ENCODE data around the gene EID1.
A peak's percentile ranks its signal among the peaks of the same experiment; 100 is the strongest.

EID1 gene

GRCh38 chr15:48915861-48916260 is 37.9 kb downstream of the EID1 start:
- DNase-seq (ENCODE audit: low spot score in 2 of 2) (no peak), ATAC-seq (no peak)
- H3K4me3 Mint-ChIP-seq, result no peak overlapping the region
- no peaks in the 10 kb centered on the region for H3K4me1 Mint-ChIP-seq
- peaks cover 3% of the 10 kb centered on the region for H3K9me3 Mint-ChIP-seq
- H3K36me3 Mint-ChIP-seq, result no peaks in the 10 kb centered on the region
- no peak overlapping the region for H3K27ac Mint-ChIP-seq

GRCh38 chr15:48916721-48917120 is 38.8 kb downstream of the EID1 start:
- ATAC-seq (no peak), DNase-seq (ENCODE audit: low spot score in 2 of 2) (no peak)
- H3K27ac Mint-ChIP-seq, result peak overlapping the region; percentile 46
- H3K4me3 Mint-ChIP-seq, result no peak overlapping the region
- no peaks in the 10 kb centered on the region for H3K4me1 Mint-ChIP-seq
- H3K9me3 Mint-ChIP-seq, result peaks cover 3% of the 10 kb centered on the region
- no peaks in the 10 kb centered on the region for H3K36me3 Mint-ChIP-seq

- Mint-ChIP-seq H3K4me3 (no peak overlapping the region), H3K27ac (no peak overlapping the region), H3K9me3 (peaks cover 3% of the 10 kb centered on the region), H3K4me1 (peaks cover 28% of the 10 kb centered on the region), H3K36me3 (peaks cover 7% of the 10 kb centered on the region)
- no peak for DNase-seq (ENCODE audit: low spot score in 2 of 2)
- no peak for ATAC-seq
Measured at GRCh38 chr15:48922046-48922445, 44.1 kb downstream of the EID1 start.

- DNase-seq (ENCODE audit: low spot score in 2 of 2) (no peak), ATAC-seq (no peak)
- Mint-ChIP-seq H3K4me1 (peaks cover 55% of the 10 kb centered on the region), H3K36me3 (peaks cover 15% of the 10 kb centered on the region), H3K9me3 (peaks cover 2% of the 10 kb centered on the region), H3K27ac (peak overlapping the region; percentile 65), H3K4me3 (peak overlapping the region; percentile 2)
Measured at GRCh38 chr15:48924528-48925393, 46.8 kb downstream of the EID1 start.

GRCh38 chr15:48925714-48926223 is 47.8 kb downstream of the EID1 start:
- Mint-ChIP-seq H3K9me3 (peaks cover 2% of the 10 kb centered on the region), H3K36me3 (peaks cover 15% of the 10 kb centered on the region), H3K27ac (peak overlapping the region; percentile 65), H3K4me3 (peak overlapping the region; percentile 2), H3K4me1 (peaks cover 58% of the 10 kb centered on the region)
- peak in 1 of 2 donors; percentile 60 for DNase-seq (ENCODE audit: low spot score in 2 of 2)
- ATAC-seq, result peak; percentile 63

GRCh38 chr15:48928877-48929538 is 51.1 kb downstream of the EID1 start:
- Mint-ChIP-seq H3K36me3 (peaks cover 15% of the 10 kb centered on the region), H3K27ac (peak overlapping the region; percentile 89), H3K9me3 (peaks cover 2% of the 10 kb centered on the region), H3K4me3 (peak overlapping the region; percentile 36), H3K4me1 (peaks cover 71% of the 10 kb centered on the region)
- DNase-seq (ENCODE audit: low spot score in 2 of 2) (peak; percentile 15 to 71), ATAC-seq (peak; percentile 89)

- Mint-ChIP-seq H3K4me1 (peaks cover 65% of the 10 kb centered on the region), H3K36me3 (peaks cover 15% of the 10 kb centered on the region), H3K4me3 (peak overlapping the region; percentile 36), H3K27ac (peak overlapping the region; percentile 89), H3K9me3 (peaks cover 2% of the 10 kb centered on the region)
- DNase-seq (ENCODE audit: low spot score in 2 of 2) (no peak), ATAC-seq (no peak)
Measured at GRCh38 chr15:48929661-48930060, 51.7 kb downstream of the EID1 start.

Data from stimulated activated effector memory CD8-positive, alpha-beta T cell treated with anti-CD3 and anti-CD28 coated beads, Interleukin-12 subunit alpha, Interleukin-12 subunit beta, amount 100 ng/mL, for 72 hours (primary cell).